ENCODE measurements around the gene C16orf96.

- TF ChIP-seq, protein P1, sequence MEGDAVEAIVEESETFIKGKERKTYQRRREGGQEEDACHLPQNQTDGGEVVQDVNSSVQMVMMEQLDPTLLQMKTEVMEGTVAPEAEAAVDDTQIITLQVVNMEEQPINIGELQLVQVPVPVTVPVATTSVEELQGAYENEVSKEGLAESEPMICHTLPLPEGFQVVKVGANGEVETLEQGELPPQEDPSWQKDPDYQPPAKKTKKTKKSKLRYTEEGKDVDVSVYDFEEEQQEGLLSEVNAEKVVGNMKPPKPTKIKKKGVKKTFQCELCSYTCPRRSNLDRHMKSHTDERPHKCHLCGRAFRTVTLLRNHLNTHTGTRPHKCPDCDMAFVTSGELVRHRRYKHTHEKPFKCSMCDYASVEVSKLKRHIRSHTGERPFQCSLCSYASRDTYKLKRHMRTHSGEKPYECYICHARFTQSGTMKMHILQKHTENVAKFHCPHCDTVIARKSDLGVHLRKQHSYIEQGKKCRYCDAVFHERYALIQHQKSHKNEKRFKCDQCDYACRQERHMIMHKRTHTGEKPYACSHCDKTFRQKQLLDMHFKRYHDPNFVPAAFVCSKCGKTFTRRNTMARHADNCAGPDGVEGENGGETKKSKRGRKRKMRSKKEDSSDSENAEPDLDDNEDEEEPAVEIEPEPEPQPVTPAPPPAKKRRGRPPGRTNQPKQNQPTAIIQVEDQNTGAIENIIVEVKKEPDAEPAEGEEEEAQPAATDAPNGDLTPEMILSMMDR (IDR thresholded peaks at IDR 0.05) = no peak
- TF ChIP-seq POLR2A (IDR thresholded peaks at IDR 0.05) = no peak
Measured at GRCh38 chr16:4623593-4623992, 67.5 kb downstream of the C16orf96 start.
